Measurements from ENCODE around the gene TTF1. TPM values are rescaled to one million over a fixed set of nuclear protein-coding genes. Genes with fewer than 3 reads are reported as not detected.
"Not testable (repeated sequence)": the region's sequence is repeated elsewhere in the genome, so short reads cannot be mapped to it uniquely, and the experiment has no call there.

Gene TTF1
- total RNA-seq, 1 donor from 2014 or later: 34.8 TPM

DNA sequence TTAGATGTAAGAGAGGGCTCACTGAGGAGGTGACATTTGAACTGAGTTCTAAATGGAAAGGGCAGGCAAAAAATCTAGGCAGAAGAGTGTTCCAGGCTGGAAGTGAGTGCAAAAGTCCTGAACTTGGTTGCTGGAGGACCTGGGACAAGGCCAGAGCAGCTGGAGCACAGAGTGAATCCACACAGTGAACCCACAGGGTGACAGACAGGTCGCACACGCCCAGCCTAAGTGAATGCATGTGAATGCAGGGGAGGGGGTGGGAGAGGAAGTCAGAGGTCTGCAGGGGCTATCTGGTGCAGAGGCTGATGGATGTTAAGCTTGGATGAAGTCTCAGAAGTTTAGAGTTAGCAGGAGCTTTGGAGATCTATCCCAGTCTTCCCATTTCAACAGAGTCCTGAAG is 556 bp upstream of the TTF1 start:
- H3K36me3 Mint-ChIP-seq (ENCODE audit: low read depth): peaks cover 21% of the 10 kb centered on the region
- H3K9me3 Mint-ChIP-seq: no peaks in the 10 kb centered on the region
- intact Hi-C loops (cut with micrococcal nuclease): loop anchor here (2.0 kb wide), 1 partner anchor 264 kb away; the partner anchor contains the start of gene GTF3C4
- H3K27me3 Mint-ChIP-seq: peaks cover 28% of the 10 kb centered on the region
- DNase-seq: no peak
- peaks cover 51% of the 10 kb centered on the region for H3K4me1 Mint-ChIP-seq
- peak overlapping the region; percentile 79 for H3K4me3 Mint-ChIP-seq
- H3K27ac Mint-ChIP-seq: peak overlapping the region; percentile 92

DNA sequence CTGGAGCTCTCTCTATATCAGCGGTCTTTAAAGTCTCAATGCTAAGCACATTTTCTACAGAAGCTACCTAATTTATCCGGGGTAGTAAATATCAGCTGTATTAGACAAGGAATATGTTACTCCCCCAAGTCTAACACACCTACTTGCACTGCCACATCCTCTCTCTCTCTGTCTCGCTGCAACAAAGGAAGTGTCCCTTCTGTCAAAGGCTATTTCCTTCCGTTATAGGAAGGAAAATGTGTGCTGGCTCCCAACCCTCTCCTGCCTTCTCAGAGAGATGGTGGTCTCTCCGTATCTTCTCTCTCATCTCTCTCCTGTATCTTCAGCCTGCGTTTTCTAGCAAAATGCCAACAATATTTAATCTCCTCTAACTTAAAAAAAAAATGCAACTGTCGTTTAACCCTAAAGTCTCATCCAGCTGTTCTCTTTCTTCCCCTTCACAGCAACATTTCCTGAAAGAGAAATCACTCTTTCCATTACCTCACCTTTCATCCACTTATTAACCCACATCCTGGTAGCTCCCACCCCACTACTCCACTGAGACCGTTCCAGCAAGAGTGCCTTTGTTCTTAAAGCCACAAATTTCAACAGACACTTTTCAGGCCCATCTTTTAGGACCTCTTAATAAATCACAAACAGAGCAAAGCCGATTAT is 2.3 kb downstream of the TTF1 start:
- Mint-ChIP-seq H3K9me3 (no peaks in the 10 kb centered on the region), H3K27me3 (peaks cover 8% of the 10 kb centered on the region), H3K36me3 (ENCODE audit: low read depth) (peaks cover 40% of the 10 kb centered on the region), H3K27ac (peak overlapping the region; percentile 92), H3K4me3 (peak overlapping the region; percentile 79), H3K4me1 (peaks cover 45% of the 10 kb centered on the region)
- DNase-seq: peak; percentile 77
- intact Hi-C loops (cut with micrococcal nuclease): loop anchor here (1.0 kb wide), 1 partner anchor 54 kb away; no protein-coding TSS in a partner anchor

DNA sequence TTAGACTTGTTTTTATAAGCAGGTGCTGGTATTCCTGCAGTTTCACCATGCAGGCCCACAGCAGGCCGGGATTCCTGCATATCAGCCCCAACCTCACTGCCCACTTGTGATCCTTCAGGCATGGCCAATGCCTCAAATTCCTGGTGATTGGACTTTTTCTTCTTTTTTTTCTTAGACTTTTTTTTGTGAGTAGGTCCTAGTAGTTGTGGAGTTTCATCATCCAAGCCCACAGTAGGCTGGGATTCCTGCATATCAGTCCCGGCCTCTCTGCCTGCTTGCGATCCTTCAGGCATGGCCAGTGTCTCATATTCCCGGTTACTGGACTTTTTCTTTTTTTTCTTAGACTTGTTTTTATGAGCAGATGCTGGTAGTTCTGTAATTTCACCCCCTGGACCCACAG is 4.8 kb downstream of the TTF1 start:
- intact Hi-C loops (cut with micrococcal nuclease): no loop called here
- DNase-seq: no peak
- Mint-ChIP-seq H3K9me3 (no peaks in the 10 kb centered on the region), H3K36me3 (ENCODE audit: low read depth) (peaks cover 54% of the 10 kb centered on the region), H3K27ac (peak overlapping the region; percentile 72), H3K27me3 (no peaks in the 10 kb centered on the region), H3K4me1 (peaks cover 40% of the 10 kb centered on the region), H3K4me3 (no peak overlapping the region)

DNA sequence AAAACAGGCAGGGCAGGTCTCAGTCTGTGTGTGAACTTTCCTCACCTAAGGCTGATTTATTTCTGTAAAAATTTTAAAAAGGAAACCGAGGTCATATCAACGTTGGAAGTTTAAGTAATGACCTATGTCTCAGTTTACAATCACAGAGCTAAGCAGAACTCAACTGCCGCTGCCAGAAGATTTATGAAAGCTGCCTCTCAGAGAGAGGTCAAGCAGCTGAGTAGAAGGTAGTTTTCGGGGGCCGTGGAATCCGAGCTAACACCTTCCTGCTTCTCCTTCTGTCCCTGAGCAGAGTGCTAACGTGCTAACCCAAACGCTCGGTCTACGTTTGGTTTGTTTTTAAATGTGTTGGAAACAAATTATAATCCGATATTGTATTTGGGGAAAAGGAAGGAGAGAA is 11.1 kb downstream of the TTF1 start:
- intact Hi-C loops (cut with micrococcal nuclease): no loop called here
- Mint-ChIP-seq H3K27me3 (no peaks in the 10 kb centered on the region), H3K4me1 (no peaks in the 10 kb centered on the region), H3K36me3 (ENCODE audit: low read depth) (peaks cover 66% of the 10 kb centered on the region), H3K27ac (no peak overlapping the region), H3K4me3 (no peak overlapping the region), H3K9me3 (no peaks in the 10 kb centered on the region)
- no peak for DNase-seq

DNA sequence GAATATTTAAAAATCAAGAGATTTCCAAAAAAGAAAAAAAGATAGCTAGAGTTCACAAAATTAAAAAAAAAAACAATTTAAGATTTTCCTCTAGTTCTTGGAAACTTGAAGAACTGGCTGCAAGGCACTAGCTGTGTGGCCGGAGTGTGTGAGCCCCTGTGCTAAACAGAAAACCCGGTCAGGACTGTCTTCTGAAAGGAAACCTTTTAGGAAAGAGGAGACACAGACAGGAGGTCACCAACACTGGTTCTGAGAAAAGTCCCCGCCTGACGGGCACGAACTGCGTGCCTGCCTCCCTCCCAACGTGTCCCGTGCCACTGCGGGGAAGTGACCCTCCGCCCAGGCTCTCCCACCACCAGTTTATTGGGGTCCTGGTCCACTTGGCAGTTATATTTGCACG is 15.2 kb downstream of the TTF1 start:
- intact Hi-C loops (cut with micrococcal nuclease): no loop called here

DNA sequence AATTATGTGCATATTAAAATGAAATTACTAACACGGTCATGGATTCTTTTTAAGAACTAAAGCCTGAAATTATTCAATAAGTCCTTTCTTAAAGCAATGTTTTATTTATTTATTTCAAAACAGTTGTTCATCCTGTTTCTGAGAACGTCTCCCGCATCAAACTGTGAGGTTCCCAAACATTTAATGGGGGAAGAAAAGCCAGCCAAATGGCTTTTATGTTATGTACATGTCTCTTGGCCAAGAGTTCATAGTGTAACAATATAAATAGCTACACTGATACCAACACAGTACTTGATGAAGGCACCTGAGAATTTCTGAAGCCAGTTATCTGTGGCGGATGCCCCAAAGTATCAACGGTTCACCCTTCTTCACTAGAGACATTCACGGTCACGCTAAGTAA is 15.7 kb downstream of the TTF1 start:
- no peak overlapping the region for H3K27ac Mint-ChIP-seq

More for the DNA sequence above, 15.2 kb downstream of the TTF1 start:
- no peak overlapping the region for H3K27ac Mint-ChIP-seq
- H3K4me3 Mint-ChIP-seq: no peak overlapping the region
- no peaks in the 10 kb centered on the region for H3K9me3 Mint-ChIP-seq
- no peak for DNase-seq
- peaks cover 73% of the 10 kb centered on the region for H3K36me3 Mint-ChIP-seq (ENCODE audit: low read depth)
- H3K27me3 Mint-ChIP-seq: no peaks in the 10 kb centered on the region
- H3K4me1 Mint-ChIP-seq: no peaks in the 10 kb centered on the region

DNA sequence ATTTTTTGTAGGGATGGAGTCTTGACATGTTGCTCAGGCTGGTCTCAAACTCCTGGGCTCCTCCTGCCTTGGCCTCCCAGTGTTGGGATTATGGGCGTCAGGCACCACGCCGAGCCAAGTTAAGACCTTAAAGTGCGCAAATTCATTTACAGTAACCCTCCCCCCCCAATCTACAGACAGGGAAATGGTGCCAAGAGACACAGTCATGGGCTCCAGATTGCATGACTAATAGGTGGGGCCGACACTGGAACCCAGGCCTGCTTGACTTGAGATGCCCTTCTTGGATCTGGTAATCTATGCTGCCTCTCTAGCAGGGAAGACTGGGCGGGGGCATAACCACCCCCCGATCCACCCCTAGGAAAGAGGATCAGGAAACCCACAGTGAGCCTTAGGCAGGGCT is 19.5 kb downstream of the TTF1 start:
- no peak overlapping the region for H3K27ac Mint-ChIP-seq
- no peak for DNase-seq
- H3K4me1 Mint-ChIP-seq: peaks cover 16% of the 10 kb centered on the region
- H3K4me3 Mint-ChIP-seq: no peak overlapping the region
- H3K36me3 Mint-ChIP-seq (ENCODE audit: low read depth): peaks cover 76% of the 10 kb centered on the region
- no peaks in the 10 kb centered on the region for H3K9me3 Mint-ChIP-seq
- H3K27me3 Mint-ChIP-seq: no peaks in the 10 kb centered on the region
- intact Hi-C loops (cut with micrococcal nuclease): no loop called here

More for the DNA sequence above, 15.7 kb downstream of the TTF1 start:
- H3K27me3 Mint-ChIP-seq: no peaks in the 10 kb centered on the region
- H3K36me3 Mint-ChIP-seq (ENCODE audit: low read depth): peaks cover 72% of the 10 kb centered on the region
- no peak for DNase-seq
- intact Hi-C loops (cut with micrococcal nuclease): no loop called here
- no peak overlapping the region for H3K4me3 Mint-ChIP-seq
- no peaks in the 10 kb centered on the region for H3K4me1 Mint-ChIP-seq
- H3K9me3 Mint-ChIP-seq: no peaks in the 10 kb centered on the region

DNA sequence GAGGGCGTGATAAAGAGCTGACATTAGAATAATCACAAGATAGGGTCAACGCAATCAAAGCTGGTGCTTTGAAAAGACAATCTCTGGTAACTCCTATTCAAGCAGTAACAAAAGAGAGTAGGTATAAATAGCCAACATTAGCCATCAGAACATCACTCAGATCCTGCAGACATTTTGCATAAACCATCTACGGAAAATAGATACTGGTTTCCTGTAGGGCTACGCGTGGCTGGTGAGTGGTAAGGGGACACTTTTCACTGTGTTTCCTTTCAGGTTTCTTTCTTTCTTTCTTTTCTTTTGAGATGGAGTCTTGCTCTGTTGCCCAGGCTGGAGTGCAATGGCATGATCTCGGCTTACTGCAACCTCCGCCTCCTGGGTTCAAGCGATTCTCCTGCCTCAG is 22.3 kb downstream of the TTF1 start:
- no peak overlapping the region for H3K4me3 Mint-ChIP-seq
- H3K27me3 Mint-ChIP-seq: no peaks in the 10 kb centered on the region
- intact Hi-C loops (cut with micrococcal nuclease): no loop called here
- peaks cover 22% of the 10 kb centered on the region for H3K4me1 Mint-ChIP-seq
- H3K27ac Mint-ChIP-seq: peak overlapping the region; percentile 42
- H3K36me3 Mint-ChIP-seq (ENCODE audit: low read depth): peaks cover 67% of the 10 kb centered on the region
- DNase-seq: no peak
- no peaks in the 10 kb centered on the region for H3K9me3 Mint-ChIP-seq

DNA sequence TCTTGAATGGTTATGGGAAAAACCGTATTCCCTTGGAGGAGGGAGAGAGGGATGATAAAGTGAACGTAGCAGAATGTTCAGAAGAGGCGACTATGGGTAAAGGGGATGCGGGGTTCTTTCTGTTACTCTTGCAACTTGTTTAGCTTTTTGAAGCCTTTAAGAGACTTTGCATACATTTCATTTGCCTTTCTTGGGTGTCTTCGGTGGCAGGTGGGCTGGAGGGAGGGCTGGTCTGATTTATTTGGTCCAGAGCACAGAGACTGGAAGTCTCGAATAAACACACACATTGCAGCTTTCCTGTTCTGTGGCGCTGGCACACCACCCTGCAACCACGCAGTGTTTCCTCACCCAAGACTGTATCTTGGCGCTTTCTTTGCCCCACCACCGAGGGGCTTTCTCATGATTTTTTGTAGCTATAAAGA is 23.2 kb downstream of the TTF1 start:
- peaks cover 61% of the 10 kb centered on the region for H3K36me3 Mint-ChIP-seq (ENCODE audit: low read depth)
- H3K4me1 Mint-ChIP-seq: peaks cover 22% of the 10 kb centered on the region
- no peaks in the 10 kb centered on the region for H3K27me3 Mint-ChIP-seq
- H3K27ac Mint-ChIP-seq: peak overlapping the region; percentile 43
- DNase-seq: no peak
- intact Hi-C loops (cut with micrococcal nuclease): no loop called here
- no peak overlapping the region for H3K4me3 Mint-ChIP-seq
- H3K9me3 Mint-ChIP-seq: no peaks in the 10 kb centered on the region

DNA sequence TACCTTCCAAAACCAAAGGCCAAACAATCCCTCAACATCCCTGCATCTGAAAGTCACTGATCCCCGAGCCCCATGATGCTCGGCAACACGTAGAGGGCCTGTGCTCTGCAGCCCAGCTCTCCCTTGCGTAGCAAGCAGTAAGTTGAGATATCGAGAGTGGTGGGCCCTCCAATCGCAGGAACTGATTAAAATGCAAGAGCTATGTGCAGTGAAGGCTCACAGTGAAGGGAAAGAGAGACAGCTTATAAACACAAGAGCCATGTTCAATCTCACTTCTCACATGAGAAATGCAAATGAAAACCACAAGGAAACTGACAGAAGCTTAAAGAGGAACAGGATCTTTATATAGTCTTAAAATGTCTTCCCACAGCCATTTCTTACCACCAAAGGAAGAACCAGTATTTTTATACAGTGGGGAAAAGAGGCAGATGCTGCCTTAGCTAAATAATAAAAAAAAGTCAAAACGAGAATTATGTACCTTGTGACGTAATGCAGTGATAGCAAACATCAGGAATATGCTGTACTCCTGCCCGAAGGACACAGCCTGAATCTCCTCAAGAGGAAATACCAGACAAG is 24.6 kb downstream of the TTF1 start:
- Mint-ChIP-seq H3K27ac (peak overlapping the region; percentile 66), H3K27me3 (no peaks in the 10 kb centered on the region), H3K9me3 (no peaks in the 10 kb centered on the region), H3K36me3 (ENCODE audit: low read depth) (peaks cover 51% of the 10 kb centered on the region), H3K4me1 (peaks cover 22% of the 10 kb centered on the region), H3K4me3 (no peak overlapping the region)
- no peak for DNase-seq
- intact Hi-C loops (cut with micrococcal nuclease): no loop called here

DNA sequence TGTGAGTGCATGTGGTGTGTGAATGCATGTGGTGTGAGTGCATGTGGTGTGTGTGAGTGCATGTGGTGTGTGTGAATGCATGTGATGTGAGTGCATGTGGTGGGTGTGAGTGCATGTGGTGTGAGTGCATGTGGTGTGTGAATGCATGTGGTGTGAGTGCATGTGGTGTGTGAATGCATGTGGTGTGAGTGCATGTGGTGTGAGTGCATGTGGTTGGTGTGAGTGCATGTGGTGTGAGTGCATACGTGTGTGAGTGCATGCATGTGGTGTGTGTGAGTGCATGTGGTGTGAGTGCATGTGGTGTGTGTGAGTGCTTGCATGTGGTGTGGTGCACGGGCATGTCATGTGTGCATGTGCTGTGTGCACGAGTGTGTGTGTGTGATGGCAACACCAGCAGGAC is 28.2 kb downstream of the TTF1 start:
- H3K27ac Mint-ChIP-seq; H3K4me3 Mint-ChIP-seq; intact Hi-C loops (cut with micrococcal nuclease); H3K27me3 Mint-ChIP-seq; H3K9me3 Mint-ChIP-seq; DNase-seq: not testable (repeated sequence)
- Mint-ChIP-seq H3K4me1 (peaks cover 18% of the 10 kb centered on the region), H3K36me3 (ENCODE audit: low read depth) (peaks cover 37% of the 10 kb centered on the region)

DNA sequence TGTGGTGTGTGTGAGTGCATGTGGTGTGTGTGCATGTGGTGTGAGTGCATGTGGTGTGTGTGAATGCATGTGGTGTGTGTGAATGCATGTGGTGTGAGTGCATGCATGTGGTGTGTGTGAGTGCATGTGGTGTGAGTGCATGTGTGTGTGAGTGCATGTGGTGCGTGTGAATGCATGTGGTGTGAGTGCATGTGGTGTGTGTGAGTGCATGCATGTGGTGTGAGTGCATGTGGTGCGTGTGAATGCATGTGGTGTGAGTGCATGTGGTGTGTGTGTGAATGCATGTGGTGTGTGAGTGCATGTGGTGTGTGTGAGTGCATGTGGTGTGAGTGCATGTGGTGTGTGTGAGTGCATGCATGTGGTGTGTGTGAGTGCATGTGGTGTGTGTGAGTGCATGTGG is 28.9 kb downstream of the TTF1 start:
- not testable (repeated sequence) for H3K27me3 Mint-ChIP-seq, H3K27ac Mint-ChIP-seq, H3K9me3 Mint-ChIP-seq

DNA sequence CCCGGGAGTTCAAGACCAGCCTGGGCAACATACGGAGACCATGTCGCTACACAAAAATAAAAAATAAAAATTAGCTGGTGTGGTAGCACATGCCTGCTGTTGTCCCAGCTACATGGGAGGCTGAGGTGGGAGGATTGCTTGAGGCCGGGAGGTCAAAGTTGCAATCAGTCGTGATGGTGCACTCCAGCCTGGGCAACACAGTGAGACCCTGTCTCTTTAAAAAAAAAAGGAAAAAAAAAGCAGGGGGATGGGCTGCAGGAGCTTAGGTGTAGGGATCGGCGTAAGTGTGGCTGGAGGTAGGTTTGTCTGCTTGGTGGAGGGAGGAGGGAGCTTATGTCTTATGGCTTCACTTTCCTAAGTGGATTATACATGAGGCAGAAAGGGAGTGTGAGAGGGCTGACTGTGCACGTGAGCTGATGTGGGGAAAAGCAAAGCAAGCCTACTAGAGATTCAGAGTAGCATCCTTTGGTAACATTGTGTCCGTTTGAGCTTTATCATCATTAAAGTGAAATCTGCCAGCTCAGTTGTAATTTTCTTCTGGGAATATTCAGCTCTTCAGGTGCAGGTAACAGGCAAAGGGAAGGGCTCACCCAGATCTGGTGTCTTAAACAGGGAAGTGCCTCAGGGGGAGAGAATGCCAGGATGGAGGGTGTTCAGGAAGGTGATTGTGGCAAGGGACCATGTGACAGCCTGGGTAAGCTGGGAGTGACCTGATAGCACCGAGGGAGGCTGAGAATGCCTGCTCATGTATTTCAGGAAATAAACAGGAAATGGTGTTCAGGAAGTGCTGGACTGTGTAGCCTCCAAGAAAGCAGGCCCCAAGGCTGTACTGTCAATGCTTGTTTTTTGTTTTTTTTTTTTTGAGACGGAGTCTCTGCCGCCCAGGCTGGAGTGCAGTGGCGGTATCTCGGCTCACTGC is 34.2 kb downstream of the TTF1 start:
- intact Hi-C loops (cut with micrococcal nuclease): no loop called here
- peaks cover 15% of the 10 kb centered on the region for H3K4me1 Mint-ChIP-seq
- peak overlapping the region; percentile 63 for H3K27ac Mint-ChIP-seq
- peak; percentile 60 for DNase-seq
- no peaks in the 10 kb centered on the region for H3K27me3 Mint-ChIP-seq
- H3K4me3 Mint-ChIP-seq: peak overlapping the region; percentile 44
- H3K36me3 Mint-ChIP-seq (ENCODE audit: low read depth): peaks cover 21% of the 10 kb centered on the region
- H3K9me3 Mint-ChIP-seq: no peaks in the 10 kb centered on the region

More for the DNA sequence above, 28.9 kb downstream of the TTF1 start:
- H3K4me3 Mint-ChIP-seq; intact Hi-C loops (cut with micrococcal nuclease); DNase-seq: not testable (repeated sequence)
- Mint-ChIP-seq H3K36me3 (ENCODE audit: low read depth) (peaks cover 33% of the 10 kb centered on the region), H3K4me1 (peaks cover 19% of the 10 kb centered on the region)

DNA sequence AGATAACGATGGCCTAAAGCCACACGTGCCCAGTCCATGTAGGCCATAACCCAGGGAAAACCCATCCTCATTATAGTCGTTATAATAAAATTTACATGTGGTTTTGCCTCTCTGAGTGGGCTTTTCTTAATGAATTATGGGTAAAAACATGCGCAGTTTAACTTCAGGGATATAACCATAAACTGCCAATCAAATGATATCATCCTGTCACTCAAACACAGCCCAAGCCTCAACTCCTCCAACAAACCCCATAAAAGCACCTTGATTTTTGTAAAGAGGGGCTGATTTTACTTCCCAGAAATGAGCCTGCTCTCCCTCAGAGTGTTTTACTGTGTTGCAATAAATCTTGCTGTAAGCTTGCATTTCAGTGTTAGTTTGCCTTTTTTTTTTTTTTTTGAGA is 36.0 kb downstream of the TTF1 start:
- H3K4me1 Mint-ChIP-seq: peaks cover 15% of the 10 kb centered on the region
- H3K27me3 Mint-ChIP-seq: peaks cover 2% of the 10 kb centered on the region
- DNase-seq: no peak
- intact Hi-C loops (cut with micrococcal nuclease): no loop called here
- no peak overlapping the region for H3K4me3 Mint-ChIP-seq
- H3K36me3 Mint-ChIP-seq (ENCODE audit: low read depth): peaks cover 12% of the 10 kb centered on the region
- H3K27ac Mint-ChIP-seq: no peak overlapping the region
- H3K9me3 Mint-ChIP-seq: no peaks in the 10 kb centered on the region
